OCI-LY1 (cell line): ENCODE results near the gene C1QTNF2.
"Not testable (repeated sequence)": the region's sequence is repeated elsewhere in the genome, so short reads cannot be mapped to it uniquely, and the experiment has no call there.

ENCODE experiments used
- H2AFZ ChIP-seq: fragments of 200-600 bp; sonication (generic), shearing (Covaris generic); 2 replicates; pipeline ENCODE4 v1.6.0; 2014; ENCODE audit warnings: antibody characterized with exemption, mild to moderate bottlenecking, low read length
- H3F3A ChIP-seq: fragments of 200-600 bp; sonication (generic), shearing (Covaris generic); 2 replicates; pipeline ENCODE4 v1.6.0; 2014; ENCODE audit warnings: mild to moderate bottlenecking, antibody characterized with exemption, low read length, moderate library complexity; ENCODE audit not compliant: insufficient read depth
- H3K27ac ChIP-seq: fragments of 200-600 bp; sonication (generic); 2 replicates; pipeline ENCODE4 v1.5.1; 2014; ENCODE audit warnings: low read length, mixed run types, mild to moderate bottlenecking, low read depth; ENCODE audit not compliant: poor library complexity, severe bottlenecking
- H3K27me3 ChIP-seq: fragments of 200-600 bp; sonication (generic); 2 replicates; pipeline ENCODE4 v1.6.0; 2014; ENCODE audit warnings: antibody characterized with exemption, mild to moderate bottlenecking, low read length, moderate library complexity; ENCODE audit not compliant: insufficient read depth
- H3K36me3 ChIP-seq: fragments of 200-600 bp; sonication (generic); 2 replicates; pipeline ENCODE4 v1.6.1; 2014; ENCODE audit warnings: mild to moderate bottlenecking, antibody characterized with exemption, low read length, moderate library complexity, mixed read lengths; ENCODE audit not compliant: insufficient read depth
- H3K4me1 ChIP-seq: fragments of 200-600 bp; sonication (generic); 2 replicates; pipeline ENCODE4 v1.5.1; 2014; ENCODE audit warnings: mild to moderate bottlenecking, low read length, moderate library complexity; ENCODE audit not compliant: insufficient read depth, severe bottlenecking
- H3K4me2 ChIP-seq: fragments of 200-600 bp; sonication (generic), shearing (Covaris generic); 2 replicates; pipeline ENCODE4 v1.6.1; 2014; ENCODE audit warnings: low read length
- H3K4me3 ChIP-seq: fragments of 200-600 bp; sonication (generic); 2 replicates; pipeline ENCODE4 v1.5.1; 2014; ENCODE audit warnings: low read length, low read depth, mild to moderate bottlenecking, mixed read lengths; ENCODE audit not compliant: poor library complexity, severe bottlenecking
- H3K79me2 ChIP-seq: fragments of 200-600 bp; shearing (Covaris generic); 2 replicates; pipeline ENCODE4 v1.6.1; 2016; ENCODE audit warnings: mixed run types, low read length, mixed read lengths; ENCODE audit not compliant: insufficient read depth
- H3K9ac ChIP-seq: fragments of 200-600 bp; sonication (generic), shearing (Covaris generic); 2 replicates; pipeline ENCODE4 v1.6.1; 2014; ENCODE audit warnings: mild to moderate bottlenecking, low read length, mixed read lengths
- H3K9me2 ChIP-seq: fragments of 200-600 bp; sonication (generic), shearing (Covaris generic); 2 replicates; pipeline ENCODE4 v1.6.1; 2014; ENCODE audit warnings: low read depth, mild to moderate bottlenecking, low read length, mixed read lengths
- H3K9me3 ChIP-seq: fragments of 200-600 bp; shearing (Covaris generic); 2 replicates; pipeline ENCODE4 v1.6.1; 2014; ENCODE audit warnings: low read length, mixed read lengths
- H4K20me1 ChIP-seq: fragments of 200-600 bp; sonication (generic), shearing (Covaris generic); 2 replicates; pipeline ENCODE4 v1.6.0; 2016; ENCODE audit warnings: mild to moderate bottlenecking, low read length; ENCODE audit not compliant: insufficient read depth
- CTCF ChIP-seq: fragments of 200-600 bp; sonication (generic), shearing (Covaris generic); IDR thresholded peaks from 2 replicates; pipeline ENCODE4 v1.5.1; 2017; ENCODE audit warnings: mild to moderate bottlenecking, antibody characterized with exemption, low read length, moderate library complexity, mixed read lengths
- EZH2 ChIP-seq: fragments of 200-600 bp; sonication (generic), shearing (Covaris generic); IDR thresholded peaks from 2 replicates; pipeline ENCODE4 v1.8.0; 2017; ENCODE audit warnings: borderline replicate concordance, mixed run types, mild to moderate bottlenecking, antibody characterized with exemption, low read length, moderate library complexity, mixed read lengths

The C1QTNF2 gene

GRCh38 chr5:160339406-160340130 is 30.9 kb downstream of the C1QTNF2 start:
- Histone ChIP-seq H3K79me2 (no peaks in the 10 kb centered on the region), H2AFZ (no peak overlapping the region), H3F3A (no peaks in the 10 kb centered on the region), H3K27me3 (peaks cover under 1% of the 10 kb centered on the region), H3K4me3 (no peak overlapping the region), H3K4me2 (no peak overlapping the region), H3K9me3 (no peaks in the 10 kb centered on the region), H3K27ac (no peak overlapping the region), H3K9ac (no peak overlapping the region), H3K9me2 (no peaks in the 10 kb centered on the region), H4K20me1 (no peaks in the 10 kb centered on the region), H3K4me1 (no peaks in the 10 kb centered on the region), H3K36me3 (no peaks in the 10 kb centered on the region)
- TF ChIP-seq CTCF (no peak), EZH2 (no peak)

GRCh38 chr5:160334716-160335115 is 35.7 kb downstream of the C1QTNF2 start:
- not testable (repeated sequence) for H3K4me1 ChIP-seq, H3K27me3 ChIP-seq, H3K36me3 ChIP-seq, H3K4me2 ChIP-seq, H3K9me2 ChIP-seq, H2AFZ ChIP-seq, H4K20me1 ChIP-seq, H3K79me2 ChIP-seq, H3K9ac ChIP-seq, H3K9me3 ChIP-seq, H3F3A ChIP-seq, H3K4me3 ChIP-seq, H3K27ac ChIP-seq

- no peak for TF ChIP-seq CTCF
- no peak for TF ChIP-seq EZH2
- H3K9me2 ChIP-seq = no peaks in the 10 kb centered on the region
- no peaks in the 10 kb centered on the region for H3K4me1 ChIP-seq
- H3K36me3 ChIP-seq = no peaks in the 10 kb centered on the region
- no peak overlapping the region for H3K27ac ChIP-seq
- no peak overlapping the region for H3K4me3 ChIP-seq
- H3K9me3 ChIP-seq = no peaks in the 10 kb centered on the region
- H2AFZ ChIP-seq = no peak overlapping the region
- H3K9ac ChIP-seq = no peak overlapping the region
- no peaks in the 10 kb centered on the region for H4K20me1 ChIP-seq
- no peaks in the 10 kb centered on the region for H3K79me2 ChIP-seq
- H3F3A ChIP-seq = no peaks in the 10 kb centered on the region
- no peak overlapping the region for H3K4me2 ChIP-seq
- 0 out of 2 replicates have a peak, but pooled peaks cover 5% of the 10 kb centered on the region for H3K27me3 ChIP-seq
Observed at GRCh38 chr5:160333721-160334120, 36.7 kb downstream of the C1QTNF2 start.

- Histone ChIP-seq H3K79me2 (no peaks in the 10 kb centered on the region), H3K27me3 (0 out of 2 replicates have a peak, but pooled peaks cover 5% of the 10 kb centered on the region), H3K4me3 (no peak overlapping the region), H3K9ac (no peak overlapping the region), H3K27ac (no peak overlapping the region), H2AFZ (no peak overlapping the region), H3K36me3 (no peaks in the 10 kb centered on the region), H3K9me3 (no peaks in the 10 kb centered on the region), H3K9me2 (no peaks in the 10 kb centered on the region), H3K4me1 (no peaks in the 10 kb centered on the region), H3F3A (no peaks in the 10 kb centered on the region), H4K20me1 (no peaks in the 10 kb centered on the region), H3K4me2 (no peak overlapping the region)
- TF ChIP-seq EZH2 (no peak), CTCF (no peak)
Observed at GRCh38 chr5:160330212-160330611, 40.2 kb downstream of the C1QTNF2 start.
